H1 (cell line): ENCODE data around the gene SLC17A5. TPM values are rescaled to one million over a fixed set of nuclear protein-coding genes. Genes with fewer than 3 reads are reported as not detected.

Experiments used
- CTCF ChIA-PET: fragments of 300-600 bp; sonication (Branson Sonifier 250); formaldehyde crosslinking; loops from one replicate; lab custom pipeline; 2021; ENCODE audit not compliant: partially characterized antibody; lab: Charles Lee
- POLR2A ChIA-PET: fragments of 300-600 bp; sonication (Branson Sonifier 250); formaldehyde crosslinking; loops from one replicate; lab custom pipeline; 2021; ENCODE audit warnings: inconsistent platforms; ENCODE audit not compliant: partially characterized antibody; lab: Charles Lee
- DNase-seq, 2 experiments: peaks; one replicate each; pipeline versions ENCODE4 v3.0.0 to v3.0.0-alpha.2; 2010 to 2022; ENCODE audit warnings: low spot score in 2 of 2, low read depth in 1 of 2, mixed read lengths in 1 of 2
- FAIRE-seq: peaks from 2 replicates; lab custom pipeline; 2011; peaks lifted over from hg19 to GRCh38; lab: Jason Lieb, UNC
- H2AFZ ChIP-seq: 2 replicates; pipeline ENCODE4 v1.8.1; 2012; ENCODE audit warnings: low read length, inconsistent platforms
- H2AK5ac ChIP-seq: 2 replicates; pipeline ENCODE4 v1.6.1; 2013; ENCODE audit warnings: low read depth, low read length
- H2BK120ac ChIP-seq: replicated peaks from 2 replicates; pipeline ENCODE3; 2013; ENCODE audit warnings: low read depth, low read length, inconsistent platforms
- H2BK12ac ChIP-seq: 2 replicates; pipeline ENCODE4 v1.6.1; 2013; ENCODE audit warnings: low read depth, low read length
- H2BK15ac ChIP-seq: 2 replicates; pipeline ENCODE4 v1.6.1; 2013; ENCODE audit warnings: low read length
- H2BK20ac ChIP-seq: 2 replicates; pipeline ENCODE4 v1.6.1; 2013; ENCODE audit warnings: low read length
- H2BK5ac ChIP-seq: 2 replicates; pipeline ENCODE4 v1.6.1; 2013; ENCODE audit warnings: low read depth, low read length
- H3K14ac ChIP-seq: 2 replicates; pipeline ENCODE4 v1.6.1; 2013; ENCODE audit warnings: inconsistent platforms; ENCODE audit not compliant: insufficient read length
- H3K18ac ChIP-seq: 2 replicates; pipeline ENCODE4 v1.6.1; 2013; ENCODE audit warnings: low read length; ENCODE audit errors: extremely low read depth
- H3K23ac ChIP-seq: 2 replicates; pipeline ENCODE4 v1.6.1; 2013; ENCODE audit warnings: inconsistent platforms; ENCODE audit not compliant: insufficient read length
- H3K23me2 ChIP-seq: 2 replicates; pipeline ENCODE4 v1.6.1; 2013; ENCODE audit warnings: low read depth, low read length
- H3K27ac ChIP-seq: 2 replicates; pipeline ENCODE4 v1.6.1; 2011; ENCODE audit warnings: low read depth, low read length, inconsistent platforms
- H3K27me3 ChIP-seq, 4 experiments: replicated peaks in 1 of 4; 1 replicate in 1 of 4; 2 replicates in 3 of 4; pipeline versions ENCODE4 v1.6.1 to v1.8.1; 2011 to 2013; ENCODE audit warnings: low read length in 3 of 4, mild to moderate bottlenecking in 3 of 4, inconsistent platforms in 2 of 4, mixed read lengths in 2 of 4, moderate library complexity in 1 of 4; ENCODE audit not compliant: control insufficient read depth in 3 of 4, insufficient read depth in 3 of 4; ENCODE audit errors: extremely low read depth in 1 of 4
- H3K36me3 ChIP-seq, 4 experiments: 2 replicates each; pipeline versions ENCODE4 v1.6.1 to v1.8.1; 2011 to 2013; ENCODE audit warnings: mild to moderate bottlenecking in 4 of 4, low read length in 3 of 4, moderate library complexity in 2 of 4, control low read depth in 1 of 4, inconsistent platforms in 1 of 4; ENCODE audit not compliant: insufficient read depth in 4 of 4, control insufficient read depth in 2 of 4
- H3K4ac ChIP-seq: replicated peaks from 2 replicates; pipeline ENCODE3; 2013; ENCODE audit warnings: low read length, low read depth, mixed read lengths, inconsistent platforms; ENCODE audit not compliant: insufficient read length
- H3K4me1 ChIP-seq, 4 experiments: replicated peaks in 1 of 4; 1 replicate in 1 of 4; 2 replicates in 3 of 4; pipeline versions ENCODE4 v1.6.1 to v1.8.1; 2011 to 2013; ENCODE audit warnings: low read length in 3 of 4, inconsistent platforms in 2 of 4, mixed read lengths in 1 of 4; ENCODE audit not compliant: insufficient read depth in 4 of 4, control insufficient read depth in 3 of 4
- H3K4me2 ChIP-seq, 2 experiments: 2 replicates each; pipeline versions ENCODE4 v1.6.1 to v1.8.1; 2011 to 2013; ENCODE audit warnings: low read depth in 2 of 2, low read length in 2 of 2, control low read depth in 1 of 2, inconsistent platforms in 1 of 2, mild to moderate bottlenecking in 1 of 2; ENCODE audit not compliant: insufficient read depth in 1 of 2
- H3K4me3 ChIP-seq, 4 experiments: fragments of 200-600, 300-600 bp in 1 of 4; sonication (generic), shearing (Covaris generic), sonication (Bioruptor Twin) in 1 of 4; 2 replicates each; pipeline versions ENCODE4 v1.5.1 to v1.8.1; 2011 to 2016; ENCODE audit warnings: low read length in 4 of 4, low read depth in 3 of 4, control low read depth in 2 of 4, inconsistent platforms in 2 of 4, mild to moderate bottlenecking in 2 of 4, mixed read lengths in 1 of 4, moderate library complexity in 1 of 4; ENCODE audit not compliant: insufficient read depth in 2 of 4; ENCODE audit errors: extremely low read depth in 1 of 4
- H3K56ac ChIP-seq: replicated peaks from 2 replicates; pipeline ENCODE3; 2013; ENCODE audit warnings: low read depth, mild to moderate bottlenecking, mixed read lengths, low read length, inconsistent platforms; ENCODE audit not compliant: insufficient read length
- H3K79me1 ChIP-seq: 2 replicates; pipeline ENCODE4 v1.6.1; 2013; ENCODE audit warnings: low read depth, low read length, control low read depth
- H3K79me2 ChIP-seq, 2 experiments: 2 replicates each; pipeline versions ENCODE4 v1.6.1 to v1.8.1; 2012 to 2013; ENCODE audit warnings: low read length in 2 of 2, mild to moderate bottlenecking in 2 of 2, inconsistent platforms in 1 of 2; ENCODE audit not compliant: insufficient read depth in 2 of 2, control insufficient read depth in 1 of 2
- H3K9ac ChIP-seq, 4 experiments: replicated peaks in 1 of 4; 1 replicate in 1 of 4; 2 replicates in 3 of 4; pipeline versions ENCODE4 v1.6.1 to v1.8.1; 2011 to 2013; ENCODE audit warnings: low read depth in 3 of 4, low read length in 3 of 4, control low read depth in 2 of 4, mild to moderate bottlenecking in 2 of 4, moderate library complexity in 2 of 4, inconsistent platforms in 1 of 4; ENCODE audit errors: extremely low read depth in 1 of 4
- H3K9me3 ChIP-seq, 2 experiments: 2 replicates each; pipeline versions ENCODE4 v1.6.1 to v1.8.1; 2012 to 2013; ENCODE audit warnings: mild to moderate bottlenecking in 2 of 2, moderate library complexity in 2 of 2, control low read depth in 1 of 2, inconsistent platforms in 1 of 2, low read depth in 1 of 2, low read length in 1 of 2, mixed read lengths in 1 of 2; ENCODE audit not compliant: insufficient read depth in 2 of 2
- H4K20me1 ChIP-seq, 2 experiments: replicated peaks in 1 of 2; 2 replicates each; pipeline versions ENCODE3 to v1.8.1; 2011 to 2013; ENCODE audit warnings: inconsistent platforms in 2 of 2, low read length in 2 of 2, mild to moderate bottlenecking in 1 of 2; ENCODE audit not compliant: insufficient read depth in 2 of 2, control insufficient read depth in 1 of 2
- H4K5ac ChIP-seq: 2 replicates; pipeline ENCODE4 v1.6.1; 2013; ENCODE audit warnings: low read length, low read depth, mixed read lengths, inconsistent platforms; ENCODE audit not compliant: insufficient read length
- H4K8ac ChIP-seq: 2 replicates; pipeline ENCODE4 v1.8.0; 2013; ENCODE audit warnings: mild to moderate bottlenecking, moderate library complexity, low read length, inconsistent platforms; ENCODE audit not compliant: insufficient read depth; ENCODE audit errors: extremely low read depth
- H4K91ac ChIP-seq: replicated peaks from 2 replicates; pipeline ENCODE3; 2013; ENCODE audit warnings: low read length, mixed read lengths, inconsistent platforms; ENCODE audit not compliant: insufficient read length
- ASH2L ChIP-seq: fragments of 200-600, 300-600 bp; sonication (generic); IDR thresholded peaks from one replicate; pipeline ENCODE4 v1.7.1; 2017; ENCODE audit warnings: low read length
- CREB1 ChIP-seq: IDR thresholded peaks from 2 replicates; pipeline ENCODE4 v1.6.1; 2012; ENCODE audit warnings: inconsistent platforms
- GTF2F1 ChIP-seq: IDR thresholded peaks from 2 replicates; pipeline ENCODE4 v1.6.1; 2012; ENCODE audit warnings: low read depth, low read length, improper control_type of control experiment, borderline replicate concordance
- KDM4A ChIP-seq: IDR thresholded peaks from one replicate; pipeline ENCODE4 v1.7.1; 2012; ENCODE audit warnings: low read depth, mild to moderate bottlenecking, moderate library complexity, low read length, inconsistent platforms; ENCODE audit not compliant: severe bottlenecking
- KDM5A ChIP-seq: fragments of 200-600 bp; IDR thresholded peaks from 2 replicates; pipeline ENCODE4 v1.7.1; 2012; ENCODE audit warnings: mild to moderate bottlenecking, low read length, inconsistent platforms, mixed read lengths
- SP1 ChIP-seq: IDR thresholded peaks from 2 replicates; pipeline ENCODE4 v1.6.1; 2011; ENCODE audit warnings: low read depth, low read length
- YY1 ChIP-seq: IDR thresholded peaks from 2 replicates; pipeline ENCODE4 v1.6.1; 2011; ENCODE audit warnings: low read depth, mild to moderate bottlenecking, low read length
- WGBS, 2 experiments: shearing (Covaris generic) in 1 of 2; methylation state at CpG; one replicate each; pipeline versions ENCODE4 v1.1.6 to v1.1.7; 2013 to 2015; ENCODE audit warnings: low lambda C conversion rate in 2 of 2, mixed read lengths in 2 of 2, inconsistent platforms in 1 of 2, low coverage in 1 of 2, missing lambda C conversion rate in 1 of 2; ENCODE audit not compliant: insufficient replicate concordance in 2 of 2, insufficient coverage in 1 of 2, insufficient read length in 1 of 2; ENCODE audit errors: extremely low coverage in 1 of 2, missing lambda C conversion rate in 1 of 2; 5-methylcytosine and 5-hydroxymethylcytosine counted together
- polyA plus RNA-seq, 7 experiments: library from polyadenylated mRNA; depleted of rRNA in 3 of 7; stranded (reverse) in 5 of 7; unstranded in 2 of 7; fragments of >200 nt in 5 of 7; fragments of 200-250 nt in 2 of 7; gene quantifications; 1 replicate in 5 of 7; 2 replicates in 1 of 7; 4 replicates in 1 of 7; pipeline versions ENCODE4 v1.2.1 to v1.2.3, GENCODE V29; 2011 to 2013; ENCODE audit warnings: missing spikeins in 2 of 7, mixed read lengths in 2 of 7
- total RNA-seq: library from RNA; stranded (reverse); fragmentation: NEBNext Ultra II Directional; extraction: Animal tissue kit (Norgen Biotek cat#: 25700); gene quantifications from 2 replicates; pipeline ENCODE4 v1.2.1, GENCODE V29; 2021

Gene SLC17A5
- total and polyA plus RNA-seq, 2 of the 8 experiments (the other 6 are each of a cell fraction or from before 2014, with no cell fraction given), result 11.0 to 11.9 TPM

DNA sequence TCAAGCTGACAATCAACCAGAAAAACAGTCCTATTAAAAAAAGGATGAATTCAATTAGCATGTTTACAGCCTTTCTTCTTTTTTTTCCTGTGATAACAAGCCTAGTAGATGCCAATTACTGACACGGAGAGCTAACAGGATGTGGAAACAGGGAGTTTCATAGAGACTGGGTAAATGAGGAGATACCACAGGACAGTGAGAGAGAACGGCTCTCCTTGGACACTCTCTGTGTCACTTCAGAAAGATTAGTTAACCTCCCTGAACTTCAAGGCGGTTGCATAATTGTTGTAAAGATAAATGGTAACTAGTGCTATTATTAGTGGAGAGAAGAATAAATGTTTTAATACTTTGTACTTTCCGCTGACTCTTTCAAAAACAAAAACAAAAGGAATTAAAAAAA is 14.8 kb downstream of the SLC17A5 start:
- CTCF ChIA-PET, result interaction anchor here (0.7 to 0.9 kb wide), 2 partner anchors 26 to 69 kb away, joined by 3 to 4 read pairs; no protein-coding TSS in a partner anchor

More for the DNA sequence above, 14.8 kb downstream of the SLC17A5 start:
- DNase-seq, result no peak
- no peaks in the 10 kb centered on the region for H3K79me2 ChIP-seq
- H4K8ac ChIP-seq, result no peak overlapping the region
- no peak overlapping the region for H2AFZ ChIP-seq
- FAIRE-seq, result no peak
- H3K27me3 ChIP-seq, result no peaks in the 10 kb centered on the region
- 90% methylated on average over 4 of the region's 4 CpGs; no CpG with 5 or more reads in 1 of the 2 experiments for WGBS, 2 experiments
- H3K4me1 ChIP-seq, result no peaks in the 10 kb centered on the region
- no peak overlapping the region for H3K4ac ChIP-seq
- H3K36me3 ChIP-seq, result peaks cover 0 to 7% (median 1%) of the 10 kb centered on the region in 4 experiments; a peak in 3 of 8 replicates
- no peaks in the 10 kb centered on the region for H3K23me2 ChIP-seq
- no peak overlapping the region for H3K4me2 ChIP-seq
- H2BK12ac ChIP-seq, result no peak overlapping the region
- H3K79me1 ChIP-seq, result no peaks in the 10 kb centered on the region
- H2BK5ac ChIP-seq, result no peak overlapping the region
- H4K20me1 ChIP-seq, result no peaks in the 10 kb centered on the region
- no peak overlapping the region for H3K14ac ChIP-seq
- H3K18ac ChIP-seq, result no peak overlapping the region
- POLR2A ChIA-PET, result no interaction called here
- no peak overlapping the region for H2BK15ac ChIP-seq
- no peaks in the 10 kb centered on the region for H3K9me3 ChIP-seq
- H3K9ac ChIP-seq, result no peak overlapping the region
- no peak overlapping the region for H3K23ac ChIP-seq
- H2BK20ac ChIP-seq, result no peak overlapping the region
- H4K5ac ChIP-seq, result no peak overlapping the region
- TF ChIP-seq KDM5A (no peak), YY1 (no peak), SP1 (no peak), KDM4A (no peak), ASH2L (no peak), GTF2F1 (no peak), CREB1 (no peak)
- no peak overlapping the region for H2BK120ac ChIP-seq
- H3K56ac ChIP-seq, result no peak overlapping the region
- no peak overlapping the region for H4K91ac ChIP-seq
- no peak overlapping the region for H3K27ac ChIP-seq
- H3K4me3 ChIP-seq, result no peak overlapping the region
- H2AK5ac ChIP-seq, result no peak overlapping the region
